HUES64 (cell line): Measurements from ENCODE around the gene ATG13.

Experiments used
- H3K27ac ChIP-seq: 2 replicates; pipeline ENCODE4 v1.7.0; 2013; ENCODE audit warnings: low read depth, low read length, inconsistent platforms
- H3K27me3 ChIP-seq: 2 replicates; pipeline ENCODE4 v1.6.1; 2013; ENCODE audit warnings: mild to moderate bottlenecking, low read length; ENCODE audit not compliant: insufficient read depth
- H3K36me3 ChIP-seq: 2 replicates; pipeline ENCODE4 v1.6.1; 2013; ENCODE audit warnings: mild to moderate bottlenecking, low read length; ENCODE audit not compliant: insufficient read depth
- H3K4me1 ChIP-seq: 2 replicates; pipeline ENCODE4 v1.6.1; 2013; ENCODE audit warnings: mild to moderate bottlenecking, low read length, moderate library complexity; ENCODE audit not compliant: insufficient read depth
- H3K4me3 ChIP-seq: 2 replicates; pipeline ENCODE4 v1.5.1; 2013; ENCODE audit warnings: mild to moderate bottlenecking, low read length, moderate library complexity
- H3K9ac ChIP-seq: 2 replicates; pipeline ENCODE4 v1.6.1; 2013; ENCODE audit warnings: mild to moderate bottlenecking, low read depth, low read length
- H3K9me3 ChIP-seq: 2 replicates; pipeline ENCODE4 v1.6.1; 2013; ENCODE audit warnings: low read depth, low read length; ENCODE audit not compliant: insufficient read depth
- WGBS: fragments of 150-250, 120-280 bp; methylation state at CpG from one replicate; pipeline ENCODE4 v1.1.7; 2013; ENCODE audit warnings: missing lambda C conversion rate; 5-methylcytosine and 5-hydroxymethylcytosine counted together

Gene ATG13

GRCh38 chr11:46632502-46632901, 15.1 kb downstream of the ATG13 start:
- Histone ChIP-seq H3K4me3 (no peak overlapping the region), H3K4me1 (no peaks in the 10 kb centered on the region), H3K27me3 (no peaks in the 10 kb centered on the region), H3K9ac (no peak overlapping the region), H3K9me3 (no peaks in the 10 kb centered on the region), H3K36me3 (peaks cover 55% of the 10 kb centered on the region), H3K27ac (no peak overlapping the region)
- WGBS, result 100% methylated on average over 1 of the region's 1 CpG

- H3K4me3 ChIP-seq, result no peak overlapping the region
- H3K27me3 ChIP-seq, result no peaks in the 10 kb centered on the region
- H3K9ac ChIP-seq, result no peak overlapping the region
- WGBS, result 96% methylated on average over 20 of the region's 22 CpGs
- H3K36me3 ChIP-seq, result peaks cover 54% of the 10 kb centered on the region
- H3K4me1 ChIP-seq, result no peaks in the 10 kb centered on the region
- no peak overlapping the region for H3K27ac ChIP-seq
- no peaks in the 10 kb centered on the region for H3K9me3 ChIP-seq
These were observed 16.2 kb downstream of the ATG13 start for GRCh38 chr11:46633291-46634217.

- no peak overlapping the region for H3K4me3 ChIP-seq
- peaks cover 47% of the 10 kb centered on the region for H3K36me3 ChIP-seq
- H3K9ac ChIP-seq, result no peak overlapping the region
- H3K9me3 ChIP-seq, result no peaks in the 10 kb centered on the region
- 85% methylated on average over 4 of the region's 5 CpGs for WGBS
- H3K27ac ChIP-seq, result no peak overlapping the region
- H3K4me1 ChIP-seq, result no peaks in the 10 kb centered on the region
- no peaks in the 10 kb centered on the region for H3K27me3 ChIP-seq
These were observed 18.3 kb downstream of the ATG13 start for GRCh38 chr11:46635557-46636139.

- Histone ChIP-seq H3K4me3 (no peak overlapping the region), H3K4me1 (no peaks in the 10 kb centered on the region), H3K27ac (no peak overlapping the region), H3K9me3 (no peaks in the 10 kb centered on the region), H3K36me3 (peaks cover 30% of the 10 kb centered on the region), H3K9ac (no peak overlapping the region), H3K27me3 (no peaks in the 10 kb centered on the region)
- 91% methylated on average over 5 of the region's 5 CpGs for WGBS
These were observed 20.2 kb downstream of the ATG13 start for GRCh38 chr11:46637546-46637945.

GRCh38 chr11:46639197-46639839, 22.0 kb downstream of the ATG13 start:
- WGBS, result 95% methylated on average over 7 of the region's 7 CpGs
- Histone ChIP-seq H3K27ac (no peak overlapping the region), H3K4me1 (no peaks in the 10 kb centered on the region), H3K36me3 (peaks cover 31% of the 10 kb centered on the region), H3K4me3 (no peak overlapping the region), H3K27me3 (no peaks in the 10 kb centered on the region), H3K9me3 (no peaks in the 10 kb centered on the region), H3K9ac (no peak overlapping the region)

- 95% methylated on average over 6 of the region's 6 CpGs for WGBS
- Histone ChIP-seq H3K36me3 (peaks cover 38% of the 10 kb centered on the region), H3K27me3 (no peaks in the 10 kb centered on the region), H3K27ac (no peak overlapping the region), H3K4me1 (no peaks in the 10 kb centered on the region), H3K9ac (no peak overlapping the region), H3K4me3 (no peak overlapping the region), H3K9me3 (no peaks in the 10 kb centered on the region)
These were observed 22.9 kb downstream of the ATG13 start for GRCh38 chr11:46640036-46640788.

- WGBS, result 91% methylated on average over 3 of the region's 3 CpGs
- Histone ChIP-seq H3K27me3 (no peaks in the 10 kb centered on the region), H3K9me3 (no peaks in the 10 kb centered on the region), H3K9ac (no peak overlapping the region), H3K4me3 (no peak overlapping the region), H3K4me1 (no peaks in the 10 kb centered on the region), H3K36me3 (peaks cover 44% of the 10 kb centered on the region), H3K27ac (no peak overlapping the region)
These were observed 24.3 kb downstream of the ATG13 start for GRCh38 chr11:46641639-46642038.

GRCh38 chr11:46642627-46643335, 25.4 kb downstream of the ATG13 start:
- WGBS, result 96% methylated on average over 8 of the region's 8 CpGs
- H3K36me3 ChIP-seq, result peaks cover 49% of the 10 kb centered on the region
- H3K27me3 ChIP-seq, result no peaks in the 10 kb centered on the region
- H3K9me3 ChIP-seq, result no peaks in the 10 kb centered on the region
- no peak overlapping the region for H3K27ac ChIP-seq
- H3K4me1 ChIP-seq, result no peaks in the 10 kb centered on the region
- no peak overlapping the region for H3K4me3 ChIP-seq
- no peak overlapping the region for H3K9ac ChIP-seq

GRCh38 chr11:46643531-46643930, 26.2 kb downstream of the ATG13 start:
- no peaks in the 10 kb centered on the region for H3K27me3 ChIP-seq
- H3K4me3 ChIP-seq, result no peak overlapping the region
- H3K36me3 ChIP-seq, result peaks cover 48% of the 10 kb centered on the region
- no peak overlapping the region for H3K27ac ChIP-seq
- no peaks in the 10 kb centered on the region for H3K9me3 ChIP-seq
- 96% methylated on average over 3 of the region's 3 CpGs for WGBS
- no peaks in the 10 kb centered on the region for H3K4me1 ChIP-seq
- H3K9ac ChIP-seq, result no peak overlapping the region

GRCh38 chr11:46643986-46644385, 26.6 kb downstream of the ATG13 start:
- H3K9me3 ChIP-seq, result no peaks in the 10 kb centered on the region
- H3K4me1 ChIP-seq, result no peaks in the 10 kb centered on the region
- H3K36me3 ChIP-seq, result peaks cover 52% of the 10 kb centered on the region
- H3K27ac ChIP-seq, result no peak overlapping the region
- no peak overlapping the region for H3K4me3 ChIP-seq
- H3K9ac ChIP-seq, result no peak overlapping the region
- no peaks in the 10 kb centered on the region for H3K27me3 ChIP-seq
